Bronchial epithelial cell (primary cell): ENCODE results near the gene FBXO31. TPM values are rescaled to one million over a fixed set of nuclear protein-coding genes. Genes with fewer than 3 reads are reported as not detected.

Experiments
- DNase-seq: peaks from one replicate; pipeline ENCODE4 v3.0.0-alpha.2; 2010; ENCODE audit warnings: low read depth
- FAIRE-seq: peaks from 2 replicates; lab custom pipeline; 2011; peaks lifted over from hg19 to GRCh38; lab: Jason Lieb, UNC
- H3K27me3 ChIP-seq: 2 replicates; pipeline ENCODE4 v1.5.1; 2011; ENCODE audit warnings: low read length; ENCODE audit not compliant: control insufficient read depth, insufficient read depth
- H3K36me3 ChIP-seq: 2 replicates; pipeline ENCODE4 v1.5.1; 2011; ENCODE audit warnings: low read length; ENCODE audit not compliant: control insufficient read depth, insufficient read depth
- H3K4me3 ChIP-seq: 2 replicates; pipeline ENCODE4 v1.5.1; 2011; ENCODE audit warnings: mild to moderate bottlenecking, low read depth, low read length, control low read depth
- CTCF ChIP-seq: IDR thresholded peaks from 2 replicates; pipeline ENCODE4 v1.5.1; 2011; ENCODE audit warnings: mild to moderate bottlenecking, moderate library complexity, low read length, control low read depth, inconsistent platforms; ENCODE audit not compliant: insufficient read depth, severe bottlenecking
- total RNA-seq: library from RNA; depleted of rRNA; stranded (reverse); fragments of >200 nt; gene quantifications from 2 replicates; pipeline ENCODE4 v1.2.1, GENCODE V29; 2014

FBXO31 gene
- total RNA-seq, 1 donor from 2014 or later: 24.7 TPM

- no peaks in the 10 kb centered on the region for H3K27me3 ChIP-seq
- H3K36me3 ChIP-seq: peaks cover 23% of the 10 kb centered on the region
- H3K4me3 ChIP-seq: no peak overlapping the region
- FAIRE-seq: peak; percentile 36
- TF ChIP-seq CTCF: no peak
- DNase-seq: no peak
These were observed 53.9 kb downstream of the FBXO31 start for GRCh38 chr16:87329436-87330256.

GRCh38 chr16:87328846-87329245, 54.7 kb downstream of the FBXO31 start:
- DNase-seq (peak; percentile 15), FAIRE-seq (no peak)
- Histone ChIP-seq H3K36me3 (peaks cover 21% of the 10 kb centered on the region), H3K4me3 (no peak overlapping the region), H3K27me3 (no peaks in the 10 kb centered on the region)
- no peak for TF ChIP-seq CTCF

GRCh38 chr16:87327798-87328495, 55.6 kb downstream of the FBXO31 start:
- peak; percentile 36 for FAIRE-seq
- Histone ChIP-seq H3K4me3 (no peak overlapping the region), H3K36me3 (peaks cover 22% of the 10 kb centered on the region), H3K27me3 (no peaks in the 10 kb centered on the region)
- no peak for TF ChIP-seq CTCF
- DNase-seq: no peak

- DNase-seq (no peak), FAIRE-seq (no peak)
- TF ChIP-seq CTCF: no peak
- Histone ChIP-seq H3K4me3 (no peak overlapping the region), H3K36me3 (peaks cover 20% of the 10 kb centered on the region), H3K27me3 (no peaks in the 10 kb centered on the region)
These were observed 57.4 kb downstream of the FBXO31 start for GRCh38 chr16:87326151-87326571.

GRCh38 chr16:87325423-87325858, 58.1 kb downstream of the FBXO31 start:
- no peak for FAIRE-seq
- peaks cover 17% of the 10 kb centered on the region for H3K36me3 ChIP-seq
- DNase-seq: no peak
- no peak overlapping the region for H3K4me3 ChIP-seq
- no peak for TF ChIP-seq CTCF
- H3K27me3 ChIP-seq: no peaks in the 10 kb centered on the region
